ENCODE results near the gene CLK2. TPM values are rescaled to one million over a fixed set of nuclear protein-coding genes. Genes with fewer than 3 reads are reported as not detected.
A peak's percentile ranks its signal among the peaks of the same experiment; 100 is the strongest.
"Not testable (repeated sequence)": the region's sequence is repeated elsewhere in the genome, so short reads cannot be mapped to it uniquely, and the experiment has no call there.

The CLK2 gene
- total and polyA plus RNA-seq, 2 donors = 28.9 to 86.5 TPM

DNA sequence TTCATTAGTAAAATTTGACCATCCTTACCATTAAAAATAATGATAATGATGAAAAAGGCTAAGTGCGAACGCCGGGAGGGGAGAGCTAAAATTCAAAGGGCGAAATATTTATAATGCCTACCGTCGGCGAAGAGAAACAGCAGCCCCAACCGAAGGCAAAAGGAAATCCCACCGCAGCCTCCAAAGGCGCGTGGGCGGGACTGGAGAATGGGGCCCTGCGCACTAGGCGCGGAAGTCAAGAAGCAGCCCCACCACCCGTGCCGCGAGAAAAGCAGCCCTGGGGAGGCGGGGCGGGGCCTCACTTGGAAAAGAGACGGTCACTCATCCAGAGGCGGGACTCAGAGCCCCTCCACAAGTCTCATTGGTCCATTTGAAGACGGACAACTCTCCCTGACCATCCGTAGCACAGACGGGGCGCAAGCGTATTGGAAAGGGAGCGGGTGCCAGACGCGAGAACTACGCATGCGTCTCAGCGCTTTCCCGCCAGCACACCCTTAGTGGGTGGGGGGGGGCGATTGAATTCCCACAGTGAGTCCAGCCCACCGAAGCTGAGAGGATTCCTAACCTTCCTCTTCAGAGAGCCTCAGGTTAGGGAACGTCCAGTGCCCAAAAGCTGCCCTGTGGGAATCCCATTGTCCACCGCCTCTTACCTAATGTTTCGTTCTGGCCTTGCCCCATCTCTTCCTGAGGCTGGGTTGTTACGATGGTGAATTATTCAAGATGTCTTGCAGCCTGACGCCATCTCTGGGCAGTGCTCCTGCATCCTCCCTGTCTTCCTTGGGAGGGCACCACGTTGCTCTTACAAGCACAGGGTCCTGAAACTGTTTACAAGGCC lies 45.8 kb downstream of the CLK2 start:
- peak; percentile 95 to 100 (median 98) for DNase-seq (ENCODE audit: low read depth in 6 of 9, low spot score in 9 of 9)
- peak overlapping the region; percentile 91 to 93 for H3K27ac ChIP-seq (ENCODE audit: low read depth in 1 of 2, low read length in 1 of 2)
- WGBS = under 1% methylated on average over 42 of the region's 42 CpGs
- no peaks in the 10 kb centered on the region for H3K27me3 ChIP-seq (ENCODE audit: control insufficient read depth in 2 of 2, insufficient read depth in 1 of 2, low read length in 1 of 2)
- peaks cover 8 to 24% of the 10 kb centered on the region in 2 donors for H3K4me1 ChIP-seq (ENCODE audit: control insufficient read depth in 2 of 2, insufficient read depth in 2 of 2, low read length in 2 of 2)
- H3K4me3 ChIP-seq (ENCODE audit: low read length in 2 of 2) = peak overlapping the region; percentile 63 to 67
- H3K9me3 ChIP-seq (ENCODE audit: control insufficient read depth in 2 of 2, insufficient read depth in 1 of 2, low read length in 1 of 2) = no peaks in the 10 kb centered on the region
- H3K36me3 ChIP-seq (ENCODE audit: control insufficient read depth in 2 of 2, insufficient read depth in 2 of 2, low read length in 1 of 2) = peaks cover 7 to 10% of the 10 kb centered on the region in 2 donors

DNA sequence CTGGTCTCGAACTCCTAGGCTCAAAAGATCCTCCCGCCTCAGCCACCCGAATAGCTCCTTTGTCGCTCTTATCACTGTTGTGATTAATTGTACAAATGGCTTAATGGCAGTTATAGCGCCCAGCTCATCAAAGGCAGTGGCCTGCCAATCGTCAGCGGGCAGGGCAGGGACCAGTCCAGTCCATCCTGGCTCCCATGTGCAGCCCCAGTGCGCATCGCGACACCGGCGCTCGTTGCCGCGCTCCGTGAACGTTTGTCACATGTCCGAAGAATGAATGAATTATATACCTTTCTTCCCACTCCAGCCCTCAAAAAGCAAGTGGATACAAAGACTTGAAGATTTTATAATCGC lies 46.4 kb downstream of the CLK2 start:
- DNase-seq (ENCODE audit: low read depth in 6 of 9, low spot score in 9 of 9) = peak in 1 of 9 donors; percentile 53
- H3K4me1 ChIP-seq (ENCODE audit: control insufficient read depth in 2 of 2, insufficient read depth in 2 of 2, low read length in 2 of 2) = peaks cover 8 to 24% of the 10 kb centered on the region in 2 donors
- H3K27ac ChIP-seq (ENCODE audit: low read depth in 1 of 2, low read length in 1 of 2) = peak overlapping the region; percentile 91 to 93
- H3K9me3 ChIP-seq (ENCODE audit: control insufficient read depth in 2 of 2, insufficient read depth in 1 of 2, low read length in 1 of 2) = no peaks in the 10 kb centered on the region
- no peaks in the 10 kb centered on the region for H3K27me3 ChIP-seq (ENCODE audit: control insufficient read depth in 2 of 2, insufficient read depth in 1 of 2, low read length in 1 of 2)
- WGBS = under 1% methylated on average over 19 of the region's 19 CpGs
- peak overlapping the region; percentile 63 to 67 for H3K4me3 ChIP-seq (ENCODE audit: low read length in 2 of 2)
- peaks cover 7 to 10% of the 10 kb centered on the region in 2 donors for H3K36me3 ChIP-seq (ENCODE audit: control insufficient read depth in 2 of 2, insufficient read depth in 2 of 2, low read length in 1 of 2)

DNA sequence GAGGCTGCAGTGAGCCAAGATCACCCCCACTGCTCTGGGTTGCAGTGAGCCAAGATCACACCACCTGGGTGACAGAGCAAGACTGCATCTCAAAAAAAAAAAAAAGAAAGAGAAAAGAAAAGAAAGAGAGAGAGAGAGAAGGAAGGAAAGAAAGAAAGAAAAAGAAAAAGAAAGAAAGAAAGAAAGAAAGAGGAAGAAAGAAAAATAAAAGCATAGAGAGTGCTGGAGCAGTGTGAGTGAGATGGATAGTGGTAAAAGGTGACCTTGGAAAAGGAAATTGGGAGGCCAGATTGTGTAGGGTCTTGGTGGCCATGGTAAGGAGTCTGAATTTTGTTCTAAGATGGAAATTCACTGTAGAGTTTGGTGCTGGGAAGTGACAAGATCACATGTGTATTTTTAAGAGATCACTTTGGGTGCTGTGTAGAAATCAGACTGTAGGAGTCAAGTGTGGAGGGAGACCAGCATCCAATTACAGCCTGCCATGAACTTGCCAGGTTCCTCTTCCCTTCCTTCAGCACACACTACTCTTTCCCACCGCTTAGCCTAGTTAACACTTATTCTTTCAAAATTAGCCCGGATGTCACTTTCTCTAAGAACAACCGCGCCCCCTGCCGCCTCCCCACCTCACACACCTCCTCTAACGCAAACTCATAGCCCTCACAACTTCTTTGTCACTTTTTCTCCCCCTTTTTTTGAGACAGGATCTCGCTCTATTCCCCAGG lies 47.0 kb downstream of the CLK2 start:
- WGBS = under 1% methylated on average over 7 of the region's 7 CpGs
- H3K4me1 ChIP-seq (ENCODE audit: control insufficient read depth in 2 of 2, insufficient read depth in 2 of 2, low read length in 2 of 2) = peaks cover 8 to 24% of the 10 kb centered on the region in 2 donors
- H3K9me3 ChIP-seq (ENCODE audit: control insufficient read depth in 2 of 2, insufficient read depth in 1 of 2, low read length in 1 of 2) = no peaks in the 10 kb centered on the region
- H3K36me3 ChIP-seq (ENCODE audit: control insufficient read depth in 2 of 2, insufficient read depth in 2 of 2, low read length in 1 of 2) = peaks cover 7 to 10% of the 10 kb centered on the region in 2 donors
- peak overlapping the region; percentile 91 to 93 for H3K27ac ChIP-seq (ENCODE audit: low read depth in 1 of 2, low read length in 1 of 2)
- H3K4me3 ChIP-seq (ENCODE audit: low read length in 2 of 2) = peak overlapping the region; percentile 63 to 67
- no peaks in the 10 kb centered on the region for H3K27me3 ChIP-seq (ENCODE audit: control insufficient read depth in 2 of 2, insufficient read depth in 1 of 2, low read length in 1 of 2)
- peak in 7 of 9 donors; percentile 74 to 97 (median 87) for DNase-seq (ENCODE audit: low read depth in 6 of 9, low spot score in 9 of 9)

DNA sequence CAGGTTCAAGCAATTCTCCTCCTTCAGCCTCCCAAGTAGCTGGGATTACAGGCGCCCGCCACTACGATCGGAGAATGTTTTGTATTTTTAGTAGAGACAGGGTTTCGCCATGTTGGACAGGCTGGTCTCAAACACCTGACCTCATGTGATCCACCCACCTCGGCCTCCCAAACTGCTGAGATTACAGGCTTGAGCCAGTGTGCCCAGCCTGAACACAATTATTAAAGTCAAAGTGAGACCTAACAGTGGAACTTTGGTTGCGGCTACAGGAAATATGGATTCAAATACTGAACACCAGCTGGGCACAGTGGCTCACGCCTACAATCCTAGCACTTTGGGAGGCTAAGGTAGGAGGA lies 47.9 kb downstream of the CLK2 start:
- Histone ChIP-seq H3K36me3 (ENCODE audit: control insufficient read depth in 2 of 2, insufficient read depth in 2 of 2, low read length in 1 of 2) (peaks cover 7 to 10% of the 10 kb centered on the region in 2 donors), H3K4me1 (ENCODE audit: control insufficient read depth in 2 of 2, insufficient read depth in 2 of 2, low read length in 2 of 2) (peaks cover 8 to 24% of the 10 kb centered on the region in 2 donors)
- H3K4me3 ChIP-seq (ENCODE audit: low read length in 2 of 2); H3K9me3 ChIP-seq (ENCODE audit: control insufficient read depth in 2 of 2, insufficient read depth in 1 of 2, low read length in 1 of 2); H3K27me3 ChIP-seq (ENCODE audit: control insufficient read depth in 2 of 2, insufficient read depth in 1 of 2, low read length in 1 of 2); H3K27ac ChIP-seq (ENCODE audit: low read depth in 1 of 2, low read length in 1 of 2); DNase-seq (ENCODE audit: low read depth in 6 of 9, low spot score in 9 of 9): not testable (repeated sequence)
- WGBS = 98% methylated on average over 8 of the region's 8 CpGs

DNA sequence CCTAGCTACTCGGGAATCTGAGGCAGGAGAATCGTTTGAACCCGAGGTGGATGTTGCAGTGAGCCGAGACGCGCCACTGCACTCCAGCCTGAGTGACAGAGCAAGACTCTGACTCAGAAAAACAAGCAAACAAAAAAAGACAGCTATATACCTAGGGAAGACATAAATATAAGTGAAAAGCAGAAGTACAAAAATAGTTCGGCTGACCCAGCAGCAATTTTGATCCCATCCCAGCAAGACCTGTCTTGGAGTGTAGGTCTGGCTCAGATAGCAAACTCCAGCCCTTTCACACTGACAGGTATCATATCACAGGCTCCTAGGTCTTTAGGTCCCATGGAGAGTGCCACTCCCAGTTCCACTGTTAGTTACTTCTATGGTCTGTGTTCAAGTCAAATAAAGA lies 50.3 kb downstream of the CLK2 start:
- Histone ChIP-seq H3K27me3 (ENCODE audit: control insufficient read depth in 2 of 2, insufficient read depth in 1 of 2, low read length in 1 of 2) (no peaks in the 10 kb centered on the region), H3K4me1 (ENCODE audit: control insufficient read depth in 2 of 2, insufficient read depth in 2 of 2, low read length in 2 of 2) (peaks cover 8 to 30% of the 10 kb centered on the region in 2 donors), H3K36me3 (ENCODE audit: control insufficient read depth in 2 of 2, insufficient read depth in 2 of 2, low read length in 1 of 2) (peaks cover 7 to 10% of the 10 kb centered on the region in 2 donors), H3K27ac (ENCODE audit: low read depth in 1 of 2, low read length in 1 of 2) (no peak overlapping the region), H3K4me3 (ENCODE audit: low read length in 2 of 2) (no peak overlapping the region), H3K9me3 (ENCODE audit: control insufficient read depth in 2 of 2, insufficient read depth in 1 of 2, low read length in 1 of 2) (no peaks in the 10 kb centered on the region)
- WGBS = 49% methylated on average over 7 of the region's 7 CpGs
- DNase-seq (ENCODE audit: low read depth in 6 of 9, low spot score in 9 of 9) = no peak

DNA sequence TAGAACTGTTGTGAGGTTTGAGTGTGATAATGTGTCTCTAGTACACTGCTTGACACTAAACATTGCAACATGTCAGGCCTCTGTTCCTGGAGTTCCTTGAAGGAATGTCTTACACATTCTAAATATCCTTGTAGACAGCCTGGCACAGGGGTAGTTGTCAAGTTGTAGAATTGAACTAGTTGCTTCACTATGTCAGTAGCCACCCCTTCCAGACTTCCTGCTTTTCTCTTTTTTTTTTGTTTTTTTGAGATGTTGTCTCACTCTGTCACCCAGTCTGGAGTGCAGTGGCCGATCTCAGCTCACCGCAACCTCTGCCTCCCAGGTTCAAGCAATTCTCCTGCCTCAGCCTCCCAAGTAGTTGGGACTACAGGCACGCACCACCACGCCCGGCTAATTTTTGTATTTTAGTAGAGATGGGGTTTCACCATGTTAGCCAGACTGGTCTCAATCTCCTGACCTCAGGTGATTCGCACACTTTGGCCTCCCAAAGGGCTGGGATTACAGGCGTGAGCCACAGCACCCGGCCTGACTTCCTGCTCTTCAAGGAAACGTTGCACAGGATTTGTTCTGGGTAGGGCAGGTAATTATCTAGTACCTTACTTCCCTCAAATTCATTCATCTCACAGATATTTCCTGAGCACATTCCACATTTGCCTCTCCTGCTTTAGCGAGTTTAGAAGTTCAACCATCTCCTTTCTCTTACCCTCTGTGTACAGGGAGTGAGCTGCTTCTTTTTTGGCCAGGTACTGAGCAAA lies 52.9 kb downstream of the CLK2 start:
- not testable (repeated sequence) for DNase-seq (ENCODE audit: low read depth in 6 of 9, low spot score in 9 of 9); H3K27me3 ChIP-seq (ENCODE audit: control insufficient read depth in 2 of 2, insufficient read depth in 1 of 2, low read length in 1 of 2); H3K27ac ChIP-seq (ENCODE audit: low read depth in 1 of 2, low read length in 1 of 2); H3K9me3 ChIP-seq (ENCODE audit: control insufficient read depth in 2 of 2, insufficient read depth in 1 of 2, low read length in 1 of 2); H3K4me3 ChIP-seq (ENCODE audit: low read length in 2 of 2)
- H3K36me3 ChIP-seq (ENCODE audit: control insufficient read depth in 2 of 2, insufficient read depth in 2 of 2, low read length in 1 of 2) = peaks cover 7 to 18% of the 10 kb centered on the region in 2 donors
- WGBS = 96% methylated on average over 10 of the region's 10 CpGs
- H3K4me1 ChIP-seq (ENCODE audit: control insufficient read depth in 2 of 2, insufficient read depth in 2 of 2, low read length in 2 of 2) = peaks cover 0 to 11% of the 10 kb centered on the region in 2 donors

DNA sequence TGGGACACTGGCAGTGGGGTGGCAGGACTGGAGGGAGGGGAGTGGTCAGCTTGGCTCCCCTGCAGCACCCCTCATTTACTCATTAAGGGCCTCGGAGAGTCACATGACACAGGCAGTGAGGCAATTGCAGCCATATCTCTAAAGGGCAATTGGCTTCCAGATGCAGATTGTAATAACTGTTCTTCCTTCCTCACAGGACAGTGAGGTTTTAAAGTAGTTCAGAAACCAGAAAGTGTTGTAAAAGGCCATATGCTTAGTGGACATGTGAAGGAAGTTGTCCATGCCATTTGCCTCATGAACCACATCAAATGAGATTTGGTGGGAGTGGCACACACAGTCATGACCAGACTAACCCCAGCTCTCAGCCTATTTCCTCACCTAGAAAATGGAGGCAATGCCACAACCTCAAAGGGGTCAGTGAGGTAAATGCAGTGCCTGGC lies 53.7 kb downstream of the CLK2 start:
- peaks cover 7 to 18% of the 10 kb centered on the region in 2 donors for H3K36me3 ChIP-seq (ENCODE audit: control insufficient read depth in 2 of 2, insufficient read depth in 2 of 2, low read length in 1 of 2)
- DNase-seq (ENCODE audit: low read depth in 6 of 9, low spot score in 9 of 9) = no peak
- H3K4me1 ChIP-seq (ENCODE audit: control insufficient read depth in 2 of 2, insufficient read depth in 2 of 2, low read length in 2 of 2) = peaks cover 0 to 9% of the 10 kb centered on the region in 2 donors
- no peak overlapping the region for H3K27ac ChIP-seq (ENCODE audit: low read depth in 1 of 2, low read length in 1 of 2)
- no peak overlapping the region for H3K4me3 ChIP-seq (ENCODE audit: low read length in 2 of 2)
- H3K9me3 ChIP-seq (ENCODE audit: control insufficient read depth in 2 of 2, insufficient read depth in 1 of 2, low read length in 1 of 2) = no peaks in the 10 kb centered on the region
- H3K27me3 ChIP-seq (ENCODE audit: control insufficient read depth in 2 of 2, insufficient read depth in 1 of 2, low read length in 1 of 2) = no peaks in the 10 kb centered on the region
- 24% methylated on average over 1 of the region's 1 CpG for WGBS

DNA sequence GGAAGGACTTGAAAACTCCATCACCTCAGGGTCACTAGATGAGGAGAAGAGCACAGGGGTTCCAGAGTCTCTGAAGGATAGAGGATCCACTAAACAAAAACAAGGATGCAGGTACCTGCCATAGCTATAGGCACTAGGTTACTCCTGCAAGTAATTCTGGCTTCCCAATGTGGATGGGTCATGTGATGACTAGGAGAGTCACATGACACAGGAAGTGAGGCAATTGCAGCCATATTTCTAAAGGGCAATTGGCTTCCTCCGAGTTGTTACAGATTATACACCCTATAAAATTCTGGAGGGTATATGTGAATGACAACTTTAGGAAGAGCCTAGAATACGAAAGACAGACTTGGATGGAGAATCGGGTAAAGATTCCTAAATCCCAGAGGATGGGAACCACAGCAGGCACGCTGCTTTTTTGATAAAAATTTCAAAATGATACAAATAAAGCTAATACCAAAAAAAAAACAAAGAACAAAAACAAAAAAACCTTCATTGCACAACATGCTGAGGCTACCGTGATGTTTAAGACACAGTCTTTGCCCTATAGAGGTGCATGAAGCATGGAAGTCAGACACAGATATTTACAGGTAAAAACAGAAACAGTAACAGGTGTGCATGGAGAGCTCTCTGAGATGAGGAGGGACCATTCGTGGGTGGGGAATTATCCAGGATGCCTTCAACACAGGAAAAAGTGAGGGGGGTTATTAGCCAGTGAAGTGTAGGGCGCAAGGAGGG lies 54.3 kb downstream of the CLK2 start:
- H3K4me3 ChIP-seq (ENCODE audit: low read length in 2 of 2) = no peak overlapping the region
- DNase-seq (ENCODE audit: low read depth in 6 of 9, low spot score in 9 of 9) = peak in 3 of 9 donors; percentile 45 to 74 (median 68)
- H3K4me1 ChIP-seq (ENCODE audit: control insufficient read depth in 2 of 2, insufficient read depth in 2 of 2, low read length in 2 of 2) = peaks cover 0 to 9% of the 10 kb centered on the region in 2 donors
- no peak overlapping the region for H3K27ac ChIP-seq (ENCODE audit: low read depth in 1 of 2, low read length in 1 of 2)
- no peaks in the 10 kb centered on the region for H3K27me3 ChIP-seq (ENCODE audit: control insufficient read depth in 2 of 2, insufficient read depth in 1 of 2, low read length in 1 of 2)
- peaks cover 5 to 14% of the 10 kb centered on the region in 2 donors for H3K36me3 ChIP-seq (ENCODE audit: control insufficient read depth in 2 of 2, insufficient read depth in 2 of 2, low read length in 1 of 2)
- 68% methylated on average over 7 of the region's 7 CpGs for WGBS
- no peaks in the 10 kb centered on the region for H3K9me3 ChIP-seq (ENCODE audit: control insufficient read depth in 2 of 2, insufficient read depth in 1 of 2, low read length in 1 of 2)

Data from thymus (tissue), 11 donors.